DND-41 (cell line): ENCODE data around the gene HSPG2.

Experiments
- ATAC-seq: fragments of 200-7000 bp; cut with Tn5 transposase; 3 replicates; pipeline ENCODE4 v1.9.1; 2021; ENCODE audit warnings: low read depth; ENCODE audit not compliant: insufficient read depth
- DNase-seq: peaks from one replicate; pipeline ENCODE4 v3.0.0-alpha.2; 2020
- H2AFZ ChIP-seq: 2 replicates; pipeline ENCODE4 v1.6.0; 2012; ENCODE audit warnings: low read depth, low read length
- H3K27ac ChIP-seq: 2 replicates; pipeline ENCODE4 v1.5.1; 2012; ENCODE audit warnings: low read length, inconsistent platforms
- H3K27me3 ChIP-seq: fragments of 200-600 bp; sonication (generic); 2 replicates; pipeline ENCODE4 v1.6.0; 2012; ENCODE audit warnings: low read length, mild to moderate bottlenecking, inconsistent platforms; ENCODE audit not compliant: insufficient read depth, poor library complexity
- H3K36me3 ChIP-seq: 2 replicates; pipeline ENCODE4 v1.5.1; 2012; ENCODE audit warnings: low read length, inconsistent platforms; ENCODE audit not compliant: insufficient read depth
- H3K4me1 ChIP-seq: 2 replicates; pipeline ENCODE4 v1.5.1; 2012; ENCODE audit warnings: mild to moderate bottlenecking, low read length; ENCODE audit not compliant: insufficient read depth
- H3K4me2 ChIP-seq: 2 replicates; pipeline ENCODE4 v1.6.0; 2012; ENCODE audit warnings: mild to moderate bottlenecking, moderate library complexity, low read length, inconsistent platforms; ENCODE audit not compliant: insufficient read depth
- H3K4me3 ChIP-seq, 2 experiments: fragments of 200-600 bp in 1 of 2; shearing (Covaris generic) in 1 of 2; 2 replicates each; pipeline ENCODE4 v1.5.1; 2012 to 2016; ENCODE audit warnings: inconsistent platforms in 2 of 2, low read length in 2 of 2, mild to moderate bottlenecking in 2 of 2, low read depth in 1 of 2, moderate library complexity in 1 of 2
- H3K79me2 ChIP-seq: 2 replicates; pipeline ENCODE4 v1.6.0; 2012; ENCODE audit warnings: low read length, inconsistent platforms; ENCODE audit not compliant: insufficient read depth
- H3K9ac ChIP-seq: 2 replicates; pipeline ENCODE4 v1.6.0; 2012; ENCODE audit warnings: low read depth, mild to moderate bottlenecking, inconsistent platforms, low read length, moderate library complexity
- H3K9me3 ChIP-seq: 2 replicates; pipeline ENCODE4 v1.5.1; 2012; ENCODE audit warnings: low read length, moderate library complexity, mild to moderate bottlenecking, inconsistent platforms; ENCODE audit not compliant: insufficient read depth, severe bottlenecking
- H4K20me1 ChIP-seq: 2 replicates; pipeline ENCODE4 v1.6.0; 2012; ENCODE audit warnings: low read length; ENCODE audit not compliant: insufficient read depth
- CTCF ChIP-seq: IDR thresholded peaks from 2 replicates; pipeline ENCODE4 v1.5.1; 2012; ENCODE audit warnings: borderline replicate concordance, low read length, moderate library complexity, mild to moderate bottlenecking; ENCODE audit not compliant: poor library complexity, severe bottlenecking; ENCODE audit errors: extremely low read depth
- EZH2 ChIP-seq: IDR thresholded peaks from 3 replicates; pipeline ENCODE4 v1.6.1; 2012; ENCODE audit warnings: borderline replicate concordance, low read depth, mild to moderate bottlenecking, moderate library complexity, low read length, inconsistent platforms; ENCODE audit not compliant: severe bottlenecking

Gene HSPG2

GRCh38 chr1:21813542-21813941 is 123.6 kb downstream of the HSPG2 start:
- no peak for ATAC-seq
- Histone ChIP-seq H3K79me2 (no peaks in the 10 kb centered on the region), H3K4me1 (0 out of 2 replicates have a peak, but pooled peaks cover 3% of the 10 kb centered on the region), H3K4me2 (no peak overlapping the region), H2AFZ (no peak overlapping the region), H3K9me3 (no peaks in the 10 kb centered on the region), H3K4me3 (no peak overlapping the region), H3K36me3 (no peaks in the 10 kb centered on the region), H3K27ac (no peak overlapping the region), H3K27me3 (no peaks in the 10 kb centered on the region), H3K9ac (no peak overlapping the region), H4K20me1 (peaks cover 3% of the 10 kb centered on the region; the same call in 1 of the 2 replicates)
- no peak for DNase-seq
- TF ChIP-seq CTCF (no peak), EZH2 (no peak)

DNA sequence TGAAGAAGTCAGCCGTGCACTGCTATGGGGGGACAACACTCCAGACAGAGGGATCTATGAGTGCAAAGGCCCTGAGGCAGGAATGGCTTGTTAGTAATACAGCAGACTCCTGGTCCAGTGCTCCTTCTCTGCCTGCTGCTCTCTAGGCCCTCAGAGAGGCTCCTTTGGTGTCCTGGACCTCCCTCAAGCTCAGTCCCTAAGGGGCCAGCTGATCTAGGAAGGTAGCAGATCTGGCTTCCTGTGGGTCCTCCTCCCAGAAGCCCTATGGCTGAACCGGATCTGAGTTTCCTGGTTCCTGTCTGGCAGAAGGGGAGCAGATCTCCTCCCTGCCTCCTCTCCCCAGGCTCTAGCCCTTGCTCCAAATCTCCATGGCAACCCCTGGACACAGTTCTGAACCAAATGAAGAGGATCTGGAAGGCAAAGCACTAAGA is 125.2 kb downstream of the HSPG2 start, which contains the start of gene LDLRAD2:
LDLRAD2 (plus strand) TSS at position 391 of the 431 bp plus-strand sequence. CDS start 187 bp downstream, outside the sequence.
- Histone ChIP-seq H3K79me2 (no peaks in the 10 kb centered on the region), H3K9me3 (no peaks in the 10 kb centered on the region), H3K27me3 (no peaks in the 10 kb centered on the region), H3K27ac (no peak within 1 kb of the TSS), H3K4me1 (no peaks in the 10 kb centered on the region), H2AFZ (no peak within 1 kb of the TSS), H3K9ac (no peak within 1 kb of the TSS), H3K4me3 (no peak within 1 kb of the TSS), H3K4me2 (no peak within 1 kb of the TSS), H4K20me1 (peaks cover 3% of the 10 kb centered on the region; the same call in 1 of the 2 replicates), H3K36me3 (no peaks in the 10 kb centered on the region)
- no peak for DNase-seq
- TF ChIP-seq CTCF (no peak), EZH2 (no peak)
- no peak for ATAC-seq

DNA sequence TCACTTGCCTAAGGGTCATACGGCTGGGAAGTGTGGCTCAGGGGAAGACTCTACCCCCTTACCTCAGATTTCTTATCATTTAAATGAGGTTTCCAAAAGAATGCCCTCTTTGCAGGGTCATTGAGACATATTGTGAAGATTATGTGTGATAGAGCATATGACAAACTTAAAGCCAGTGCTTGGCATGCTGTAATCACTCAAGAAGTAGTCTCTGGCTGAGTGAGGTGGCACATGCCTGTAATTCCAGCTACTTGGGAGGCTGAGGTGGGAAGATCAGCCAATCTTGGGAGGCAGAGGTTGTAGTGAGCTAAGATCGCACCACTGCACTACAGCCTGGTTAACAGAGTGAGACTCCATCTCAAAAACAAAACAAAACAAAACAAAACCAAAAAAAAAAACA is 132.6 kb downstream of the HSPG2 start:
- ATAC-seq = no peak
- H4K20me1 ChIP-seq = no peaks in the 10 kb centered on the region
- no peak for DNase-seq
- no peaks in the 10 kb centered on the region for H3K9me3 ChIP-seq
- H3K4me2 ChIP-seq = no peak overlapping the region
- H3K79me2 ChIP-seq = no peaks in the 10 kb centered on the region
- H3K27ac ChIP-seq = no peak overlapping the region
- no peaks in the 10 kb centered on the region for H3K4me1 ChIP-seq
- H3K9ac ChIP-seq = no peak overlapping the region
- H2AFZ ChIP-seq = no peak overlapping the region
- H3K4me3 ChIP-seq = no peak overlapping the region
- no peaks in the 10 kb centered on the region for H3K36me3 ChIP-seq
- TF ChIP-seq EZH2 (no peak), CTCF (no peak)
- no peaks in the 10 kb centered on the region for H3K27me3 ChIP-seq

- Histone ChIP-seq H3K4me2 (no peak overlapping the region), H3K9ac (no peak overlapping the region), H2AFZ (no peak overlapping the region), H3K27ac (no peak overlapping the region), H3K36me3 (no peaks in the 10 kb centered on the region), H4K20me1 (no peaks in the 10 kb centered on the region), H3K79me2 (no peaks in the 10 kb centered on the region), H3K9me3 (no peaks in the 10 kb centered on the region), H3K4me1 (no peaks in the 10 kb centered on the region), H3K27me3 (no peaks in the 10 kb centered on the region), H3K4me3 (no peak overlapping the region)
- no peak for TF ChIP-seq EZH2
- TF ChIP-seq CTCF = no peak
- DNase-seq = no peak
- no peak for ATAC-seq
These were observed 136.0 kb downstream of the HSPG2 start for GRCh38 chr1:21801100-21801499.
